ENCODE measurements around the gene PDE10A. TPM values are rescaled to one million over a fixed set of nuclear protein-coding genes. Genes with fewer than 3 reads are reported as not detected.
"Not testable (repeated sequence)": the region's sequence is repeated elsewhere in the genome, so short reads cannot be mapped to it uniquely, and the experiment has no call there.

PDE10A gene
- total RNA-seq, 1 donor from 2014 or later, result 15.7 TPM

- DNase-seq (ENCODE audit: missing footprints), result no peak
- intact Hi-C loops (cut with DNase I), result no loop called here
- ATAC-seq, result no peak
These were observed 194.5 kb downstream of the PDE10A start for GRCh38 chr6:165468340-165469235.

- ATAC-seq; intact Hi-C loops (cut with DNase I); DNase-seq (ENCODE audit: missing footprints): not testable (repeated sequence)
These were observed 199.5 kb downstream of the PDE10A start for GRCh38 chr6:165463499-165463898.

GRCh38 chr6:165459605-165460301, 203.3 kb downstream of the PDE10A start:
- intact Hi-C loops (cut with DNase I); DNase-seq (ENCODE audit: missing footprints); ATAC-seq: not testable (repeated sequence)

GRCh38 chr6:165458134-165458533, 204.9 kb downstream of the PDE10A start:
- intact Hi-C loops (cut with DNase I), result no loop called here
- no peak for DNase-seq (ENCODE audit: missing footprints)
- no peak for ATAC-seq

- intact Hi-C loops (cut with DNase I), result no loop called here
- no peak for DNase-seq (ENCODE audit: missing footprints)
- no peak for ATAC-seq
These were observed 206.8 kb downstream of the PDE10A start for GRCh38 chr6:165456286-165456685.

GRCh38 chr6:165455488-165455887, 207.6 kb downstream of the PDE10A start:
- intact Hi-C loops (cut with DNase I), result no loop called here
- ATAC-seq (no peak), DNase-seq (ENCODE audit: missing footprints) (no peak)

GRCh38 chr6:165453395-165453794, 209.6 kb downstream of the PDE10A start:
- intact Hi-C loops (cut with DNase I), result no loop called here
- no peak for ATAC-seq
- no peak for DNase-seq (ENCODE audit: missing footprints)

- intact Hi-C loops (cut with DNase I), result no loop called here
- ATAC-seq, result no peak
- DNase-seq (ENCODE audit: missing footprints), result no peak
These were observed 211.2 kb downstream of the PDE10A start for GRCh38 chr6:165451838-165452237.

- intact Hi-C loops (cut with DNase I), result loop anchor here (10.0 kb wide), 1 partner anchor 657 kb away; no protein-coding TSS in a partner anchor
- ATAC-seq, result no peak
- no peak for DNase-seq (ENCODE audit: missing footprints)
These were observed 214.8 kb downstream of the PDE10A start for GRCh38 chr6:165448210-165448609.

- intact Hi-C loops (cut with DNase I), result loop anchor here (10.0 kb wide), 1 partner anchor 658 kb away; no protein-coding TSS in a partner anchor
- ATAC-seq, result no peak
- no peak for DNase-seq (ENCODE audit: missing footprints)
These were observed 215.9 kb downstream of the PDE10A start for GRCh38 chr6:165447141-165447540.

GRCh38 chr6:165446331-165446730, 216.7 kb downstream of the PDE10A start:
- intact Hi-C loops (cut with DNase I), result loop anchor here (10.0 kb wide), 1 partner anchor 658 kb away; no protein-coding TSS in a partner anchor
- DNase-seq (ENCODE audit: missing footprints) (no peak), ATAC-seq (no peak)

GRCh38 chr6:165443462-165443861, 219.6 kb downstream of the PDE10A start:
- no peak for ATAC-seq
- DNase-seq (ENCODE audit: missing footprints), result no peak
- intact Hi-C loops (cut with DNase I), result loop anchor here (5.0 to 10.0 kb wide), 2 partner anchors 284 to 661 kb away; no protein-coding TSS in a partner anchor

GRCh38 chr6:165441181-165441580, 221.9 kb downstream of the PDE10A start:
- no peak for ATAC-seq
- intact Hi-C loops (cut with DNase I), result loop anchor here (2.0 to 10.0 kb wide), 3 partner anchors 222 to 664 kb away; partner anchors contain the start of gene PDE10A
- DNase-seq (ENCODE audit: missing footprints), result no peak

- intact Hi-C loops (cut with DNase I), result loop anchor here (1.0 to 10.0 kb wide), 4 partner anchors 223 to 665 kb away; partner anchors contain the start of gene PDE10A
- DNase-seq (ENCODE audit: missing footprints) (no peak), ATAC-seq (no peak)
These were observed 223.0 kb downstream of the PDE10A start for GRCh38 chr6:165439928-165440554.

GRCh38 chr6:165426892-165427291, 236.1 kb downstream of the PDE10A start:
- ATAC-seq (no peak), DNase-seq (ENCODE audit: missing footprints) (no peak)
- intact Hi-C loops (cut with DNase I), result no loop called here

GRCh38 chr6:165422192-165422591, 240.8 kb downstream of the PDE10A start:
- no peak for DNase-seq (ENCODE audit: missing footprints)
- no peak for ATAC-seq
- intact Hi-C loops (cut with DNase I), result no loop called here

GRCh38 chr6:165417278-165417865, 245.7 kb downstream of the PDE10A start:
- intact Hi-C loops (cut with DNase I), result no loop called here
- ATAC-seq (no peak), DNase-seq (ENCODE audit: missing footprints) (no peak)

GRCh38 chr6:165404697-165405096, 258.3 kb downstream of the PDE10A start:
- intact Hi-C loops (cut with DNase I), result no loop called here
- no peak for DNase-seq (ENCODE audit: missing footprints)
- ATAC-seq, result no peak

- DNase-seq (ENCODE audit: missing footprints) (no peak), ATAC-seq (no peak)
- intact Hi-C loops (cut with DNase I), result no loop called here
These were observed 258.7 kb downstream of the PDE10A start for GRCh38 chr6:165404296-165404695.

Data from Right ventricle myocardium inferior (tissue), 1 donor.